Prostate gland (tissue), 2 donors: ENCODE measurements around the gene SLC25A31. TPM values are rescaled to one million over a fixed set of nuclear protein-coding genes. Genes with fewer than 3 reads are reported as not detected.
A peak's percentile ranks its signal among the peaks of the same experiment; 100 is the strongest.

Experiments
- DNase-seq: peaks from one replicate; pipeline ENCODE4 v3.0.0-alpha.2; 2019; ENCODE audit warnings: low spot score
- H3K27ac ChIP-seq, 2 donors: fragments of 200-600 bp; sonication (generic); 2 replicates each; pipeline ENCODE4 v1.5.1; 2017 to 2019
- H3K27me3 ChIP-seq: fragments of 200-600 bp; sonication (generic); replicated peaks from 2 replicates; pipeline ENCODE4 v1.5.1; 2019; ENCODE audit not compliant: insufficient read depth
- H3K36me3 ChIP-seq, 2 donors: fragments of 200-600 bp; sonication (generic); 1 replicate in 1 of 2; 2 replicates in 1 of 2; pipeline versions ENCODE4 v1.5.1 to v1.8.1; 2017 to 2019
- H3K4me1 ChIP-seq: fragments of 200-600 bp; sonication (generic); replicated peaks from 2 replicates; pipeline ENCODE4 v1.5.1; 2019
- H3K4me3 ChIP-seq, 2 donors: fragments of 200-600 bp; sonication (generic); 2 replicates each; pipeline ENCODE4 v1.5.1; 2017 to 2019
- H3K9me3 ChIP-seq: fragments of 200-600 bp; sonication (generic); 2 replicates; pipeline ENCODE4 v1.5.1; 2017
- POLR2A ChIP-seq: fragments of 450-650 bp; IDR thresholded peaks from one replicate; pipeline ENCODE4 v1.6.1; 2016; ENCODE audit warnings: antibody characterized with exemption, mild to moderate bottlenecking
- POLR2AphosphoS5 ChIP-seq: sonication (generic); formaldehyde crosslinking; IDR thresholded peaks from one replicate; pipeline ENCODE4 v1.6.1; 2017; ENCODE audit warnings: antibody characterized with exemption
- WGBS: methylation state at CpG from one replicate; pipeline ENCODE4 v1.1.5; 2018; 5-methylcytosine and 5-hydroxymethylcytosine counted together
- intact Hi-C: fragments of 100-400 bp; cut with DNase I; formaldehyde crosslinking; loops from one replicate; pipeline ENCODE4 v1.14.2; 2022
- total RNA-seq, 2 donors: library from RNA; depleted of rRNA; stranded (reverse); fragments of >200 nt; gene quantifications; one replicate each; pipeline ENCODE4 v1.1.0, GENCODE V29; 2016
- TF ChIP-seq, protein P1 (sequence below), 4 experiments: fragments of 200-600 bp in 2 of 4; fragments of 450-650 bp in 2 of 4; sonication (generic) in 2 of 4; IDR thresholded peaks; 1 replicate in 3 of 4; 2 replicates in 1 of 4; pipeline ENCODE4 v1.5.1; 2016 to 2019; ENCODE audit warnings: antibody characterized with exemption in 4 of 4, mild to moderate bottlenecking in 2 of 4, moderate library complexity in 2 of 4

The SLC25A31 gene
- total RNA-seq, 2 donors from 2014 or later = 7.7 TPM; not detected in 1

DNA sequence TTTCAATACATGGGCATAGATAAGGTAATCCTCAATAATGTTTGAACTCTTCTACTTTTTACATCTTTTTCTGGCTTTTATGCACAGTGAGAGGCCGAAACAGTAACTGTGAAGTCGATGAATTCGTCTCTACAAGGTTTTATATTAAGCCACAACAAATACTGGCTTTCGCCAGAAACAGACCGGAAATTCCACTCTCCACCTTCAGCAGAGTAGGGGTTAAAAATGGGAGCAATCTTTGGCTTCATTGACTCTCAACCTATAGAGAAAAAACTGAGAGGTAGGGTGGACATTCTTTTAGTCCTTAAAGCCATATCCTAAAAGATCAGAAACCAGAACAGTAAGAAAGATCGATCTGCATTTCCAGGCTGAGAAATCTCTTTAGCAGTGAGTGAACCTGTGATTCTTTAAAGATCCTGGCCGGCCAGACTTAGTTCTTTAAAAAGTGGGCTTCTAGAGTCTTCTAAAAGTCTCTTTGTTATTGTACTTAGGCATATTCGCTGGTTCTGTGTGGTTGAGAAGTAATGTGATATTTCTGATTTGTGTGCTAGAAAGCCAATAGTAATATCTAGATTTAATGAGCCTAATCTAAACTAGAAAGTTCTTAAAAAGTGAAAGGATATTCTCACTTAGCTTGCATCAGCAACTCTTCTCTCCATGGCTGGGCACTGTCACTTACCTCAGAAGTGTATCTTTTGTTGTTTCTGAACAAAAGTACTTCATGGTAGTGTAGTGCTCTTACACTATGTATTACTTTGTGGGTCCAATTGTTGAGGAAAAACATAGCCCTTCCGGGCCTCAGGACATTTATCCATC lies 54.0 kb downstream of the SLC25A31 start:
- Histone ChIP-seq H3K27ac (peak overlapping the region; percentile 72 to 76), H3K9me3 (no peaks in the 10 kb centered on the region), H3K27me3 (no peaks in the 10 kb centered on the region), H3K4me1 (no peaks in the 10 kb centered on the region), H3K36me3 (no peaks in the 10 kb centered on the region), H3K4me3 (peak overlapping the region; percentile 8 to 61)
- DNase-seq = no peak
- TF ChIP-seq POLR2A (no peak), POLR2AphosphoS5 (no peak)
- TF ChIP-seq, protein P1, sequence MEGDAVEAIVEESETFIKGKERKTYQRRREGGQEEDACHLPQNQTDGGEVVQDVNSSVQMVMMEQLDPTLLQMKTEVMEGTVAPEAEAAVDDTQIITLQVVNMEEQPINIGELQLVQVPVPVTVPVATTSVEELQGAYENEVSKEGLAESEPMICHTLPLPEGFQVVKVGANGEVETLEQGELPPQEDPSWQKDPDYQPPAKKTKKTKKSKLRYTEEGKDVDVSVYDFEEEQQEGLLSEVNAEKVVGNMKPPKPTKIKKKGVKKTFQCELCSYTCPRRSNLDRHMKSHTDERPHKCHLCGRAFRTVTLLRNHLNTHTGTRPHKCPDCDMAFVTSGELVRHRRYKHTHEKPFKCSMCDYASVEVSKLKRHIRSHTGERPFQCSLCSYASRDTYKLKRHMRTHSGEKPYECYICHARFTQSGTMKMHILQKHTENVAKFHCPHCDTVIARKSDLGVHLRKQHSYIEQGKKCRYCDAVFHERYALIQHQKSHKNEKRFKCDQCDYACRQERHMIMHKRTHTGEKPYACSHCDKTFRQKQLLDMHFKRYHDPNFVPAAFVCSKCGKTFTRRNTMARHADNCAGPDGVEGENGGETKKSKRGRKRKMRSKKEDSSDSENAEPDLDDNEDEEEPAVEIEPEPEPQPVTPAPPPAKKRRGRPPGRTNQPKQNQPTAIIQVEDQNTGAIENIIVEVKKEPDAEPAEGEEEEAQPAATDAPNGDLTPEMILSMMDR (IDR thresholded peaks at IDR 0.05) = no peak
- 41% methylated on average over 9 of the region's 9 CpGs for WGBS
- intact Hi-C loops = loop anchor here (5.0 to 10.0 kb wide), 2 partner anchors 98 to 181 kb away; partner anchors contain the start of genes ABHD18, MFSD8 and PLK4

DNA sequence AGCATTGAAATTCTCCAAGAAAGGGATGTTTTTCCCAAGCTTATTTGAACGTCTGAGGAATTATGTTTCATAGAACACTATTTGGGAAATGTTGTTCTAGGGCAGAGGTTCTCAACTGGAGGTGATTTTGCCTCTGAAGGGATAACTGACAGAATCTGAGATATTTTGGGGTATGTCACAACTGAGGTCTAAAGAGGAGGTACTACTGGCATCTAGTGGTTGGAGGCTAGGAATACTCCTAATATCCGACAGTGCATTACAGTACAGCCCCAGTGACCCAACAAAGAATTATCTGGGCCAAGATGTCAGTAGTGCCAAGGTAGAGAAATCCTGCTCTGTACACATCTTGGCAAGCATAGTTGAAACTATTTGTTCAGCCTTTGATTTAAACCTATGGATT lies 58.3 kb downstream of the SLC25A31 start:
- no peak overlapping the region for H3K27ac ChIP-seq
- WGBS = 75% methylated on average over 2 of the region's 2 CpGs
- TF ChIP-seq, protein P1 (IDR thresholded peaks at IDR 0.05) = no peak
- no peak for TF ChIP-seq POLR2AphosphoS5
- no peak for TF ChIP-seq POLR2A
- intact Hi-C loops = loop anchor here (10.0 kb wide), 1 partner anchor 176 kb away; the partner anchor contains the start of genes ABHD18 and MFSD8
- no peak overlapping the region for H3K4me3 ChIP-seq
- H3K27me3 ChIP-seq = no peaks in the 10 kb centered on the region
- DNase-seq = no peak
- H3K36me3 ChIP-seq = no peaks in the 10 kb centered on the region
- H3K4me1 ChIP-seq = no peaks in the 10 kb centered on the region
- no peaks in the 10 kb centered on the region for H3K9me3 ChIP-seq

DNA sequence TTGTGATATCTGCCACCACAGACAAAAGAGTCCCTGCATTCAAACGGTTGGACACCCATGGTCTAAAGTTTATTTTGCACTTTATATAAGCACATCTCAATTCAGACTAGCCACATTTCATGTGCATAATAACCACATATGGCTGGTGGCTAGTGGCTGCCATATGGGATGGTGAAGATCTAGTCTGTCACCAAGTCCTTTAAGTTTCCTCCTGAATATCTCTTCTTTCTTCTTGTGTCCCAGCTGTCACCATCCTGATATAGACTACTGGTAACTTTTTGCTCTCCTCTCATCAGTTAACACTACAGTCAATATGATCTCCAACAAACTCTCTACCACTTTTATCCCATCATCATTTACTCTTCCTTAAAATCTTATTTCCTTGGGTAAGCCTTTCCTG lies 61.2 kb downstream of the SLC25A31 start:
- intact Hi-C loops = no loop called here
- no peaks in the 10 kb centered on the region for H3K27me3 ChIP-seq
- H3K4me3 ChIP-seq = no peak overlapping the region
- 72% methylated on average over 1 of the region's 1 CpG for WGBS
- no peak for TF ChIP-seq POLR2A
- TF ChIP-seq, protein P1 (IDR thresholded peaks at IDR 0.05) = no peak
- no peak for TF ChIP-seq POLR2AphosphoS5
- H3K4me1 ChIP-seq = no peaks in the 10 kb centered on the region
- no peak overlapping the region for H3K27ac ChIP-seq
- no peak for DNase-seq
- no peaks in the 10 kb centered on the region for H3K36me3 ChIP-seq
- no peaks in the 10 kb centered on the region for H3K9me3 ChIP-seq

DNA sequence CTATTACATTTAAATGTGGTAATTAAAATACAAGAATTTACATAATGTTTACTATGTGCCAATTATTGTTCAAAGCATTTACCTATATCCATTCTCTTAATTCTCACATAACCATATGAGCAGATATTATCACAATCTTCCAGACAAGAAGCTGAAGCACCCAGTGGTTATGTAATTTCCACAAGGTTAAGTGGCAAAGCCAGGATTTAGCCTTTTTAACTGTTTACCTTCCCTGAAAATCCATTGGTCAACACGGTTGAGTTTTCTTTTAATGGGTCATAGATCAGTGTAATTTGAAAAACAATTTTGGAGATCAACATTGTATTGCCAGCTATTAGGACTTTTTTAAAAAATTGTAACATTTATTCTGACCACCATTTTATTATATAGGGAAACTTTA lies 63.3 kb downstream of the SLC25A31 start:
- no peaks in the 10 kb centered on the region for H3K27me3 ChIP-seq
- H3K4me3 ChIP-seq = no peak overlapping the region
- intact Hi-C loops = no loop called here
- 84% methylated on average over 1 of the region's 1 CpG for WGBS
- no peaks in the 10 kb centered on the region for H3K9me3 ChIP-seq
- DNase-seq = no peak
- H3K36me3 ChIP-seq = no peaks in the 10 kb centered on the region
- no peak overlapping the region for H3K27ac ChIP-seq
- H3K4me1 ChIP-seq = no peaks in the 10 kb centered on the region
- TF ChIP-seq POLR2A (no peak), POLR2AphosphoS5 (no peak)
- TF ChIP-seq, protein P1 (IDR thresholded peaks at IDR 0.05) = no peak

DNA sequence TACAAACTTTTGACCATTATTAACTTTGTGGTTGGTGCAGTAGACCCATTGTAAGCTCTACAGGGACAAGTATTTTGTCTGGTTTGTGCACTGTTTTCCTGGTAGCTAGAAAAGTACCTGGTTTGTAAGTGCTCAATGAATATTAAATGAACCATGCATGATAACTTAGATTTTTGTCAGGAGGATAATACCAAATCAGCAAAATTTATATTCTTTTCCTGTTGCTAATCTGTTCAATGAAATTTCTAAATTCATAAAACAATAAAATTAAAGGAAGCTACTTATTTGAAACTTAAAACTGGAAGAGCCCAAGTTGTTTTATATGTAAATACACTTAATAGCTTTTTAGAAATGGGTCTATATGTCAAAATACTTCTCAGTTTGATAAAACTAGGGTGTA lies 69.5 kb downstream of the SLC25A31 start:
- no peaks in the 10 kb centered on the region for H3K4me1 ChIP-seq
- DNase-seq = no peak
- H3K9me3 ChIP-seq = no peaks in the 10 kb centered on the region
- intact Hi-C loops = no loop called here
- no peaks in the 10 kb centered on the region for H3K36me3 ChIP-seq
- H3K27ac ChIP-seq = no peak overlapping the region
- no peaks in the 10 kb centered on the region for H3K27me3 ChIP-seq
- no peak overlapping the region for H3K4me3 ChIP-seq
- no peak for TF ChIP-seq POLR2AphosphoS5
- TF ChIP-seq POLR2A = no peak
- TF ChIP-seq, protein P1 (IDR thresholded peaks at IDR 0.05) = no peak
